ENCODE results near the gene BTN1A1. TPM values are rescaled to one million over a fixed set of nuclear protein-coding genes. Genes with fewer than 3 reads are reported as not detected.
"Not testable (repeated sequence)": the region's sequence is repeated elsewhere in the genome, so short reads cannot be mapped to it uniquely, and the experiment has no call there.

BTN1A1 gene, protein sequence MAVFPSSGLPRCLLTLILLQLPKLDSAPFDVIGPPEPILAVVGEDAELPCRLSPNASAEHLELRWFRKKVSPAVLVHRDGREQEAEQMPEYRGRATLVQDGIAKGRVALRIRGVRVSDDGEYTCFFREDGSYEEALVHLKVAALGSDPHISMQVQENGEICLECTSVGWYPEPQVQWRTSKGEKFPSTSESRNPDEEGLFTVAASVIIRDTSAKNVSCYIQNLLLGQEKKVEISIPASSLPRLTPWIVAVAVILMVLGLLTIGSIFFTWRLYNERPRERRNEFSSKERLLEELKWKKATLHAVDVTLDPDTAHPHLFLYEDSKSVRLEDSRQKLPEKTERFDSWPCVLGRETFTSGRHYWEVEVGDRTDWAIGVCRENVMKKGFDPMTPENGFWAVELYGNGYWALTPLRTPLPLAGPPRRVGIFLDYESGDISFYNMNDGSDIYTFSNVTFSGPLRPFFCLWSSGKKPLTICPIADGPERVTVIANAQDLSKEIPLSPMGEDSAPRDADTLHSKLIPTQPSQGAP
- not detected for total RNA-seq
- long read RNA-seq = 0 reads

DNA sequence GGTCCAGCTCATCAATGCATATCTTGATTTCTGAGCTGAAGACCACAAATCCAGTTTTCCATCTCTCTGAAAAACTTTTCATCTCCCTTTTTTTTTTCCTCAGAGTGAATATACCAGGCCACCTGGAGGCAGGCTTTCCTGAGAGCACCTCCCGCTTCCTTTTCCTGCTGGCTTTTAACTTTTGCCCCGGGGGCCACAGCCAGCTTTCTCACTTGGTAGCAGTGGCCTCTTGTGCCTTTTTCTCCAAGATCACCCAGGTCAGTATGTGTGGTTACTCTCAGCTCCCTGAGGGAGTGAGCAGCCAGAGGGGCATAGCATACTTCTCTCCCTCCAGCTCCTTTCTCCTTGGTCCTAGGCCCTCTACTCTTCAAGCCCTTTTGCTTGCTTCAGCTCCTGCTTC, at the start of gene BTN1A1:
Gene BTN1A1, plus strand, starts transcription at position 202 of the 400 bp plus-strand sequence. CDS start 984 bp downstream, outside the sequence.
- no peak for DNase-seq (ENCODE audit: low spot score)

DNA sequence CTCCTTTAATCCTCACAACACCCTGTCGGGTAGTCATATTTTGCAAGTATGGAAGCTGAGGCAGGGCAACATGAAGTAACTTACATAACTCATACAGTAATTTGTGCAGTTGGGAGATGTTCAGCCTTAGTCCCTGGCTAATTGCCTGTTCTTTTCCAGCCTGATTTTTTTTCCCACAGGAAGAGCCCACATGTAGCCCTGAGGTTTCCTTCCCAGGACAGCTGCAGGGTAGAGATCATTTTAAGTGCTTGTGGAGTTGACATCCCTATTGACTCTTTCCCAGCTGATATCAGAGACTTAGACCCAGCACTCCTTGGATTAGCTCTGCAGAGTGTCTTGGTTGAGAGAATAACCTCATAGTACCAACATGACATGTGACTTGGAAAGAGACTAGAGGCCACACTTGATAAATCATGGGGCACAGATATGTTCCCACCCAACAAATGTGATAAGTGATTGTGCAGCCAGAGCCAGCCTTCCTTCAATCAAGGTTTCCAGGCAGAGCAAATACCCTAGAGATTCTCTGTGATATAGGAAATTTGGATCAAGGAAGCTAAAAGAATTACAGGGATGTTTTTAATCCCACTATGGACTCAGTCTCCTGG, 47.4 kb upstream of the BTN1A1 start:
- DNase-seq (ENCODE audit: low spot score) = no peak

DNA sequence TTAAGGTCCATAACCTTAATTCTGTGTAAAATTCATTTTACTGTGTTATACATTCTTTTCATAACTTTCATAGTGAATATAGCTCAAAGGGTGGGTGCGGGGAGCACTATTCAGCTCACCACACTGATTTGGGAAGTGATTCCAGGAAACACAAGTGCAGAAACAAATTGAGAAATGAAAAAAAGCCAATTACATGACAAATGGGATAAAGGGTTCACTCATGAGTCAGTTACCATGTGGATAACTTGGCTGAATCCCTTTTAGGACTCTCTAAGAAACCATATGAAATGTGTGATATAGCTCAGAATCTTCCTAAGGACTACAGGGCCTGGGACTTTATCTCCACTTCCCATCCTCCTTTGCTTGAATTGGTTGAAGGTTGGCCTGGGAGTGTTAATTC, 45.5 kb upstream of the BTN1A1 start:
- DNase-seq (ENCODE audit: low spot score) = no peak

DNA sequence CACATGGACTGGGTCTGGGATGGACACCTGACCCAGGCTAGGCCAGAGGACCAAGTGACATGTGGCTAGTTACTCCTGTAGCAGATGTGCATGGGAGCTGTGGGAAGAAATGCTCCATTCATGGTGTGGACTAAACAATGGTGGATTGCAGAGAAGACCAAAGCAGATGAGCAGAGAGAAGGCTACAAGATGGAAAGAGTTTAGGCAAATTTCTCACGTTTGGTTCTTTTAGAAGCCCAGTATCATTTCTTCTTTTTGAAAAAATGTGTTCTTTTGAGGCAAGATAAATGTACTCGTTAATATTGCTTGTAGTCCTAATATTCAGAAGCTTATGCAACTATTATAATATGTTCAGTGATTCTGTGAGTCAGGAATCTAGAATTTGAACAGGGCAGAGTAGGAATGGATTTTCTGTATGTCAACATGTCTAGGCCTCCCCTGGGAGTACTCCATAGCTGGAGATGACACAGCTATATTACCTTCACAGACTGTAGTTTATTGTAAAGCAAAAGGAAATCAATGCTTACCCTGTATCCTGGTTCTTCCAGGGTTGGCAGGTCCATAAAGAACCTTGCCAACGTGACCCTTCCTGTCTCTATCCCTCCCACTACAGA, 44.6 kb upstream of the BTN1A1 start:
- no peak for DNase-seq (ENCODE audit: low spot score)

DNA sequence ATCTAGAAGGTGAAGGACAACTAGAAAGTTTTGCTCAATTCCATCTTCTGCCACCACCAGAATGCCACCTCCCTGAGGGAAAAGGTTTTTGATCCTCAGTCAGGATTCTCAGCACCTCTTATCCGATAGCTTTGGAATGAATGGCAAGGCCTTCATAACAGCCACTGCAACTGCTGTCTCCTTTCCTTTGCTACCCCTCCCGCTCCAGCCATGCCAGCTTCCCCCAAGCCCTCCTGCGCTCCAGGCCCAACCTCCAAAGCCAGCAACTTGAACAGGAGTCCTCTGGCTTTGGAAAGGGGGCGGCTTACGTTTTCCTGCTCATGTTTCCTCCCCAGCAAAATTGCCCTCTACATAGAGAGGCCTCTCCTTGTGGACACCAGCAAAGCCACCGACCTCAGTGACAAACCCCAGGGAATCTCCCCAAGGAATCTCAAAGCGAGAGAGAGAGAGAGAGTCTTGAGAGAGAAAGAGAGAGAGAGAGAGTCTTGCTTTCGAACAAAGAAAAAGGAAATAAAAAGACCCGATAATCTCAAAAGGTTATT, 42.8 kb upstream of the BTN1A1 start:
- DNase-seq (ENCODE audit: low spot score) = no peak

DNA sequence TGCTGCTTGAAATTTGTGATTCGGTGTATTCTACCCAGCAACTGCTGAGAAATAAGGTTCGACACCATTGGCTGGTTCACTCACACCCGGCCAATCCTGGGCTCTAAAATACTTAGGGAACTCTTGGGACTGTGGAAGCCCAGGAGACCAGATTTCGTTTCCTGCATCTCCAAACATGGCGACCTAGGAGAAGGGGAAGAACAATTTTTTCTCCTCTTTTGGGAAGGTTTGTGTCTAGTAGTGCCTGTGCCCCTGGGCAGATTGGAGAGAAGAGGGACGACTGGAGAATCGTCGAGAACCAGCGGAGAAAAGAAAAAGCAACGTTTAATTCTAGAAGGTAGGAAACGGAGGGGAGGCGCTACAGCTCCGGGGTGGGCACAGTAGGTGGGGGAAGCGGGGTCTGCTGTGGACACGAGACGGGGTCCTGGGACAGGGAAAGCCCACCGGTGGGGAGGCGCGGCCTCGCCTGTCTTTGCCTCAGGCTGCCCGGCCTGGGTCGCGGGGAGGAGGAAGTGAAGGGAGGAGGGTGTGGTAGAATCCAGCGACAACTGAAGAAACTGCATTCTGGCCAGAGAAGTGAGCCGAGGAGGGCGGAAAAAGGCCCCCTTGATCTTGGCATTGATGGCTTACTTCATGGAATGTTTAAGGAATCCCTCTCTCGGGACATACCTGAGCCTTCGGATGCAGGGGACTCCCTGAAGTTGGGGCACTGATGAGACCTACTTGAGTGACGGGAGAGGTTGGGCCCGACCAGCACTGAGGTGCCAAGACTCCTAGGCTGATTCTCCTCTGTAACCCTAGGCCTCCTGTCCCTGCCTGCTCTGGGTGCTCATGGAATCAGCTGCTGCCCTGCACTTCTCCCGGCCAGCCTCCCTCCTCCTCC, 42.1 kb upstream of the BTN1A1 start, which contains the start of gene BTN2A1:
Gene BTN2A1, plus strand, starts transcription at position 150 of the 883 bp plus-strand sequence. Its CDS starts 682 bp downstream, at position 832.
- no peak for DNase-seq (ENCODE audit: low spot score)

DNA sequence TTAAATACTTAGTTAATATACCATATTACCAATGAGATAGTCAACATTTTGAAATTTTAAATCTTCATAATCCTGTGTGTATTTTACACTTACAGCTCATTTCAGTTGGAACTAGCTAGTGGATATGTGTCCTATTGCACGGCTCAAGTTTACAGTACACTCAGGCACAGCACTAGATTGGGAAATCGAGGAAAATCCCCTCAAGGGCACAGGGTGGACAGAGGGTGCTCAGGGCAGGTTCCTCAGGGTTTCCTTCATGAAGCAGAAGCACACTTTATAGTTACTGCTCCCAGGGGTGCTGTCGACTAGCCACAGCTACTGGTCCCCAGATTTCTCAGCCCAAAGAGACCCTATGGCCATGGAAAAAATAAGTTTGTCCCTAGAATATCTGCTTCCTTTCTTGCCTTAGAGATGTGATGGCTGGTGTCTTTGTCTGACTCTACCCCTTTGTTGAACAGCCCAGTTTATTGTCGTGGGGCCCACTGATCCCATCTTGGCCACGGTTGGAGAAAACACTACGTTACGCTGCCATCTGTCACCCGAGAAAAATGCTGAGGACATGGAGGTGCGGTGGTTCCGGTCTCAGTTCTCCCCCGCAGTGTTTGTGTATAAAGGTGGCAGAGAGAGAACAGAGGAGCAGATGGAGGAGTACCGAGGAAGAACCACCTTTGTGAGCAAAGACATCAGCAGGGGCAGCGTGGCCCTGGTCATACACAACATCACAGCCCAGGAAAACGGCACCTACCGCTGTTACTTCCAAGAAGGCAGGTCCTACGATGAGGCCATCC, 40.9 kb upstream of the BTN1A1 start:
- DNase-seq (ENCODE audit: low spot score) = no peak

DNA sequence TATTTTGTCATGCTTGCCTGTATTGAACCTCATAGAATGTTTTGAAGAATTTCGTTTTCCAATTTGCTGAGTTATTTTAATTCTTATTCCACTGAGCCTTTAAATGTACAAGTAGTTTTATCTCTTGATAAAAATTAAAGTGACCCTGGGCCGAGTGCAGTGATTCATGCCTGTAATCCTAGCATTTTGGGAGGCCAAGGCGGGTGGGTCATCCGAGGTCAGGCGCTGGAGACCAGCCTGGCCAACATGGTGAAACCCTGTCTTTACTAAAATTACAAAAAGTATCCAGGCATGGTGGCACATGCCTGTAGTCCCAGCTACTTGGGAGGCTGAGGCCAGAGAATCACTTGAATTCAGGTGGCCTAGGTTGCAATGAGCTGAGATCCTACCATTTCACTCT, 38.8 kb upstream of the BTN1A1 start:
- DNase-seq (ENCODE audit: low spot score) = not testable (repeated sequence)

DNA sequence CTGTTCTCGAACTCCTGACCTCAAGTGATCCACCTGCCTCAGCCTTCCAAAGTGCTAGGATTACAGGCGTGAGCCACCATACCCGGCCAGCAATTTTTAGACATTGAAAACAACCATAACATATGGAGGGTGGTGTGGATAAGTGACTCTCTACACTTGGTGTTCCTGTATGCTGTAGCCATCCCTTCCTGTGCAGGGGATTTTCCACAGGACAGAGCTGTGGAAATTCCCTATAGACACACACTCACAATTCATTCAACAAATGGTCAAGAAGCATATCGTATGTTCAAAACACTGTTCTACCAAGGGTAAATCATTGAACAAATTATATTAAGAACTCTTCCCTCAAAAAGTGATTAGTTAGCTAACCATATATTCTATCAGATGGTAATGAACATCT, 36.1 kb upstream of the BTN1A1 start:
- DNase-seq (ENCODE audit: low spot score) = no peak

DNA sequence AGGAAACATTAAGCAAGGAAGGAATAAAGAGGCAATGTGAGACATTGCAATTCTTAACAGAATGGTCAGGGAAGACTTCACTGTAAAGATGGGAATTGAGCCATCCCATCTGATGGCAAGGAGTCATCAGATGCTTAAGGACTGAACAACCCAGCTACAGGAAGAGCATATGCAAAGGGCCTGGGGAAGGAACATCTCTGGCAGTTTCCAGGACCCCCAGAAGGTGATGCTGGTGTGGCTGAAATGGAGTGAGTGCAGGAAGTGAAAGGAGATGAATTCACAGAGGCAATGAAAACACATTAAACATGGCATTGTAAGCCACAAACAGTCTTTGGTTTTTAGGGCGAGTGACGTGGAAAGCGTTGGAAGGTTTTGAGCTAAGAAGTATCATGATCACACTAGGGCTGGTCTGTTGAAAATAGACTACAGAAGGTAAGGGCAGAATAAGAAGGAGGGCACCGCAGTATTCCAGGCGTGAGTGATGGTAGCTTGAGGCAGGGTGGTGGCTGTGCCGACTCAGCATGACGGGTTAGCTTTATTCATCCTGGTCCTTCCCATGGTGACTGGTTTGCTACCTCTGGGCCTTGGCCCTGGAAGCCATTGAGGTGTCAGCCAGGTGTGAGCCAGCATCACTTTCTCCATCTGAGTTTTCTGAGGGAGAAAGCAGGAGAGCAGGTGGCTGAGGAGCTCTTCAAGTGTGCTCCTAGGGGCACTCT, 35.5 kb upstream of the BTN1A1 start:
- DNase-seq (ENCODE audit: low spot score) = no peak

DNA sequence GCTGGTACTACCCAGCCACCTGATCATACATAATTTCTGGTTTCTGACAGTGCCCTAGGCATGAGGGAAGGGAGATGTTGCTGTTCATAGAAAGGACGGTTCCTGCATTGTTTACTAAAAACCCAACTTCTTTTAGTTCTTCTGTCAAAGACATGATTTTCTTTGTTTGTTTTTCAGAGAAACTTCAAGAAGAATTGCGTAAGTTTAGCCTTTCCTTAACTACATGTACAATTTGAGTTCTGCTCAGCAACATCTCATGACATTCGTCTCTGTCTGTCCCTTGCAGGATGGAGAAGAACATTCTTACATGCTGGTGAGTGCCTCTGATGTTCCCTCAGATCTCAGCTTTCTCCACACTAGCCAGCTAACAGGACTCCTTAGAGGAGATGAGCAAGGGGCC, 34.3 kb upstream of the BTN1A1 start:
- no peak for DNase-seq (ENCODE audit: low spot score)

DNA sequence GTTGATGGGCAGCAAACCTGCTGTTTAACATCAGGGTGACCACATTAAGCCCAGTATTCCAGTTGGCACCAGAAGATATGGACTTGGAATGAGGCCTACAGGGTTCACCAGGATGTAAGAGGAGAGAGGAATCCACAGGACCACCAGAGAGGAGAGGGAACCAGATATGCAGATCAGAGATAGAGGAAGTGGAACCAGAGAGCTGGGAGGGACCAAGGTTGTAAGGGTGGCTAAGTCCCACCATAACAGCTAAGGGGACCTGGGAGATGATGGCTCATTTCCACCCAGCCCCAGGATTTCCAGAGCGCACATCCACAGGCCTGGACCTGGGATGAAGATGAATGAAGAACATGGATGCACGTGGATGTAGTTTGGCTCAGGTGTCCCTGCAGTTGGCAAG, 31.3 kb upstream of the BTN1A1 start:
- DNase-seq (ENCODE audit: low spot score) = no peak

DNA sequence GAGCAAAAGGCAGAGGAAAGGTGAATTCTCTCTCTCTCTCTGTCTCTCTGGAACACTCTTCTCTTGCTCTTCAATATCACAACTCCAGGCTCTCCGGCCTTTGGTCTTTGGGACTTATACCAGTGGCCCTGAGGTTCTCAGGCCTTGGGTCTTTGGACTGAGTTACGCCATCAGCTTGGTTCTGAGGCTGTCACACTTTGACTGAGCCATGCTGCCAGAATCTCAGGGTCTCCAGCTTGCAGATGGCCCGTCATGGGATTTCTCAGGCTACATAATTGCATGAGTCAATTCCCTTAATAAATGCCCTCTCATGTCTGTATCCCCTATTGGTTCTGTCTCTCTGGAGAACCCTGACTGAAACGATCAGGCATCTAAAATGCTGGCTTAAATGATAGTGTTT, 29.5 kb upstream of the BTN1A1 start:
- DNase-seq (ENCODE audit: low spot score) = no peak

DNA sequence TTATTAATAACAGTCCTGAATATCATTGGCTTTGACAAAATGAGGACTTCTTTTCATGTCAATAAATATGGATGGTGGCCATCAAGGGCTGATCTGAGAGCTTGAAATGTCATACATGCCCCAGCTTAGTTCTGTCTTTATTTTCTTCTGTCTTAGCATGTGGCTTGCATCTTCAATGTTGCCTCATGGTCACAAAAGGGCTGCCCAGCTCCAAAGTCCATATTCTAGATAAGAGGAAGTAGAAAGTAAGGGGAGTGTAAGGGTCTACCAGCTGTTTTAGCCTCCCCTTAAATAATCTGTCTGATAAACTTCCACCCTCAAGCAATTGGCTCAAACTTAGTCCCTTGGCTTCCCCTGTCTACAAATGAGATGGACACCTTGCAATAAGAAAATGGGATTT, 28.1 kb upstream of the BTN1A1 start:
- DNase-seq (ENCODE audit: low spot score) = no peak

DNA sequence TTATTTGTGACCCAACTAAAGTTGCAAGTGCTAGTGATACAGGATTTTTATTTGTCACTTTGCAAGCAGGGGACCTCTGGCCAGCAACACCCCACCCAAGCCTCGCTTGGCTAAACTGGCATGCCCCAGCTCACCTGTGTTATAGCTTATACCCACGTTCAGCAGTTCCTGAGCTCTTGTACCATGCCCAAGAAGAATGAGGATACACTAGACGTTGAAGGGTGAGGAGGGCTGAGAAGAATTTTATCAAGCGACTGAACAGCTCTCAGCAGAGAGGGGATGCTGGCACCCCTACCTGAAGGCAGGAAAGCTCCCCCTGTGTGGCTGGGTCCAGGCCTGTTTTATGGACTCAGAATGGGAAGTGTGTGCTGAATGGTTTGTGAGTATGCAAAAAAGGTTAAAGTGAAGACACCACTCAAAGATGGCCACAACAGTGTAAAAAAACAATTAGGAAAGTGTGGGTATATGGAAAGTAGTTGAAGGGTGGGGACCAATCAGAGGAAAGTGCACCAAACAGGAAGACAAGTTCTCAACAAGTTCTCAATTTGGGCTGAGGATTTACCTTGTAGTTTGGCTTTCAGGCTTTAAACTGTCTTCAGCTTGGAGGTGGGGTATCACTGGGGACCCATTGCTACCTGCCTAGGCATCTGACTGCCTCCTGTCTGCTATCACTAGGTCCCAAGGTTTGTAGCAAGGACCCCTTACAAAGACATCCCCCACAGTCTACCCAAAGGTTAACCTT, 27.4 kb upstream of the BTN1A1 start:
- DNase-seq (ENCODE audit: low spot score) = no peak

DNA sequence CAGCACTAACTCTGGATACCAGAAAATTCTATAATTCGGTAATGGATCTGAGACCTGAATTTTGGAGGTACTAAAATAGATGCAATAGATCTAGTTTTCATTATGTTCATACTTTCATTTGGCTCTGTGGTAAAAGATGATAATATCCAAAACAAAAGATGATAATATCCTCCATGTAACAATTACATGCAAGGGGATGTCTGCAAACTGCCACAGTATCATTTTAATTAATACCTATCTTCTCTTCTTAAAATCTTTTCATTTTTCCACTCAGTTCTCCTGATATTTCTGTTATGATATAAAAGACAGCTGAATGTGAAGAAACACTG, 26.7 kb upstream of the BTN1A1 start:
- DNase-seq (ENCODE audit: low spot score) = no peak

DNA sequence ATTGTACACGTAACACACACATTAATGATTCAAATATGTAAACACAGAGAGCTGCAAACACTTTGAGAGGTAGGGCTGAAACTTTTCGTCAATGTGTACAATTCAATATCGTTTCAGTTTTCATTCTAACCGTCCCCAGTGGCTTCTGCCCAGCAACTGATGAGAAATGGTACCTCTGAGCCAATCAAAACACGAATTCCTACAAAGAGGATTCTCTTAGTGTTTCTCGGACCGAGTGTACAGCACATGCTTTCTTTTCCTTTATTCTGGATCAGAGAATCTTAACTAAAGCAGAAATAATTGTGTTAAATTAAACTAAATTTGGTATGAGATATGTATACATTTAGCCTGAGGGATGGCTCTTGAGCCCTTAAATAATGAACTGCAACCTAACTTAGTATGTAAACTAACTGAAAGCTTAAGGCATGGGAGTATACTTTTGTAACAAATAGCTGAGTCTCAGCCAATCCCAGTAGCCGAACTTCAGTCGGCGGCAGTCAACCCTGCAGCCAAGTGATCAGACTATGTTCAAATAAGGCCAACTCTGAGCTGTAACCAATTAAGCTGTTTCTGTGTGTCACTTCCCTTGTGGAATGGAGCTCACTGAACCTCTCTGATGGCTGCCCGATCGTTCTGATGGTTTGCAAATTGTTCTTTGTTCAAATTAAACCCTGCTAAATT, 26.2 kb upstream of the BTN1A1 start:
- DNase-seq (ENCODE audit: low spot score) = no peak

DNA sequence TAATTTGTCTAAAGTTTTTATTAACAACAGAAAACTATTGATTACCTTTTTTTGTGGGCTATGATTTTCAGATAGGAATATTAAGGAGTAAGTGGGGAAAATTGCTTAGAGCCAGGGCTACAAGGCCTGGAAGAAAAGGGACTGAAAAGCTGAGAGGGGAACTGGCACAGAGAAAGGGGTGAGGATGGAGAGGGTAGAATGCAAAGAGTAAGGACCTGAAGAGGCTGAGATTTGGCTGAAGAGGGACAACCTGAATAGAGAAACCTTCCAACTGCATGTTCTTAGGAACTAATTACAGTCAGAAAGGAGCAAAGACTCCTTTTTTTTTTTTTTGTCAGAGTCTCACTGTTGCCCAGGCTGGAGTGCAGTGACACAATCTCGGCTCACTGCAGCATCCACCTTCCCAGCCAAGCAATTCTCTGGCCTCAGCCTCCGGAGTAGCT, 25.6 kb upstream of the BTN1A1 start:
- no peak for DNase-seq (ENCODE audit: low spot score)
